ENCODE results near the gene KDM4C. TPM values are rescaled to one million over a fixed set of nuclear protein-coding genes. Genes with fewer than 3 reads are reported as not detected.

KDM4C gene
- total RNA-seq, 1 experiment from 2014 or later = 4.8 TPM

DNA sequence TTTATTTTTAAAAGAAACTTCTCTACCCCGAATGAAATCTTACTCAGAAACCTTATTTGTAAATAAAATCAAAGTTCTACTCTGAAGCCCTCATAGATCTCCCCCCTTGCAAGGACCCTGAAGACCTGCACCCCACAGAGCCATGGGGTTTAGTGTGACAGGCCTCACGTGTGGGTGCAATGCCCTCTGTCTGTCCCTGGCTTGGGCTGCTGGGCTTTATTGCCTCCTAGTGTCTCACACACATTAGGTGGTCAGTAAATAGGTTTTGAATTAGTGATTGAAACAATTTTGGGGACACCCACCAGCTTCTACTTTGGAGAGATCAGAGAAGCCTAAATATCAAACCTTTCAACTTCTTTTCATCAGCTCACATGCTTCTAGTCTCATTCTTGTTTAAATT, 403.7 kb downstream of the KDM4C start:
- Histone ChIP-seq H3K27me3 (replicated peaks; ENCODE audit: insufficient read depth, low read depth, low read length, poor library complexity) (no peaks in the 10 kb centered on the region), H3K27ac (ENCODE audit: low read depth, low read length, poor library complexity, severe bottlenecking) (no peak overlapping the region), H3K36me3 (ENCODE audit: insufficient read depth, low read length, poor library complexity, severe bottlenecking) (no peaks in the 10 kb centered on the region), H3K4me3 (ENCODE audit: low read depth, low read length, poor library complexity, severe bottlenecking) (no peak overlapping the region), H3K4me1 (ENCODE audit: insufficient read depth, low read length, poor library complexity, severe bottlenecking) (no peaks in the 10 kb centered on the region), H3K9me3 (ENCODE audit: low read depth, low read length, poor library complexity, severe bottlenecking) (no peaks in the 10 kb centered on the region)
- no peak for DNase-seq (ENCODE audit: low spot score)
- intact Hi-C loops (cut with micrococcal nuclease; ENCODE audit: unreplicated experiment) = no loop called here
- TF ChIP-seq EZH2 (IDR thresholded peaks at IDR 0.05; ENCODE audit: borderline replicate concordance, low read depth, low read length, poor library complexity, severe bottlenecking) = no peak
- TF ChIP-seq CTCF (conservative IDR thresholded peaks at IDR 0.05; ENCODE audit: low read depth, low read length) = no peak
- no TSS peak for BruUV-seq (replicated peaks)
- ChIA-PET CTCF (no interaction called here), POLR2A (ENCODE audit: low non-redundant PET) (no interaction called here)

- no peak for TF ChIP-seq EZH2 (IDR thresholded peaks at IDR 0.05; ENCODE audit: borderline replicate concordance, low read depth, low read length, poor library complexity, severe bottlenecking)
- TF ChIP-seq CTCF (conservative IDR thresholded peaks at IDR 0.05; ENCODE audit: low read depth, low read length) = no peak
- no peaks in the 10 kb centered on the region for H3K4me1 ChIP-seq (ENCODE audit: insufficient read depth, low read length, poor library complexity, severe bottlenecking)
- no peaks in the 10 kb centered on the region for H3K9me3 ChIP-seq (ENCODE audit: low read depth, low read length, poor library complexity, severe bottlenecking)
- H3K27me3 ChIP-seq (replicated peaks; ENCODE audit: insufficient read depth, low read depth, low read length, poor library complexity) = no peaks in the 10 kb centered on the region
- no peaks in the 10 kb centered on the region for H3K36me3 ChIP-seq (ENCODE audit: insufficient read depth, low read length, poor library complexity, severe bottlenecking)
- BruUV-seq (replicated peaks) = no TSS peak
- H3K27ac ChIP-seq (ENCODE audit: low read depth, low read length, poor library complexity, severe bottlenecking) = no peak overlapping the region
- CTCF ChIA-PET = no interaction called here
- H3K4me3 ChIP-seq (ENCODE audit: low read depth, low read length, poor library complexity, severe bottlenecking) = no peak overlapping the region
- DNase-seq (ENCODE audit: low spot score) = no peak
- intact Hi-C loops (cut with micrococcal nuclease; ENCODE audit: unreplicated experiment) = no loop called here
- POLR2A ChIA-PET (ENCODE audit: low non-redundant PET) = no interaction called here
Measured at GRCh38 chr9:7163932-7164331, 406.2 kb downstream of the KDM4C start.

DNA sequence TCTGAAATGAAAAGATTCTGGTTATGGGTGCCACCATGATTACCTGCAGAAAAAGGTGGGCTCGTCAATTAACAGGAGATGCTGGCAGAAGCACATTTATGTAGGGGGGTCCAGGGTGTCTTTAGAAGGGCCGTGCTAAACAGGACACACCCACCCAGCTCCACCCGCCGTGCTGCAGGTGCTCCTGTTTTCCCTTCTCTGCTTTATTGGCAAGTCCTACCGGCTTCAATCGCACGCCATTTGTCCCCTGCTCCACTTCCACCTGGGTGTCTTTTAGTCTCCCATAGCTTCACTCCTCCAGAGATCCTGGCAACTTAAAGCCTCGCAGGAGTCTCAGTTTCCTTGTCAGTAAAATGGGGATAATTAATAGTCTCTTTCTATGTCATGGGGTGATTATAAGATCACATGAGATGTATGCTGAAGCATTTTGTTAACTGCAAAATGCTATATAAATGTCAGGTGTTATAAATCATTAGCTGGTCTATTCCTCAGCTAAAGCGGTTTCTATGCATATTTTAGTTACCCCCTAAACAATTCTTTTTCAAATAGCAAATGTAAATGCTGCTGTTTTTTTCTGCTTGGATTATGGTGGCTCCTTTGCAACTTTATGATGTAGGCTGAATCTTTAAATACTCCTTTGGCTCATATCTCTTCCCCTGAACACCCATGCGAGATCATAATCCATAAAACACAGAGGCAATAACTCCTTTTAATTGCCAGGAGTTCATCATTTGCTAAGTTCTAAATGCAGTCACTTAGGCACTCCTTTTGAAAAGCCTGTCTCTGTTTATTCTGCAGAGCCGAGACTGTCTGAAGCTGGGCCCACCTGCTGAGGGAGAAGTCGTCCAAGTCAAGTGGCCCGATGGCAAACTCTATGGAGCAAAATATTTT, 406.9 kb downstream of the KDM4C start:
- TF ChIP-seq CTCF (conservative IDR thresholded peaks at IDR 0.05; ENCODE audit: low read depth, low read length) (no peak), EZH2 (IDR thresholded peaks at IDR 0.05; ENCODE audit: borderline replicate concordance, low read depth, low read length, poor library complexity, severe bottlenecking) (no peak)
- Histone ChIP-seq H3K4me3 (ENCODE audit: low read depth, low read length, poor library complexity, severe bottlenecking) (no peak overlapping the region), H3K27me3 (replicated peaks; ENCODE audit: insufficient read depth, low read depth, low read length, poor library complexity) (no peaks in the 10 kb centered on the region), H3K9me3 (ENCODE audit: low read depth, low read length, poor library complexity, severe bottlenecking) (no peaks in the 10 kb centered on the region), H3K27ac (ENCODE audit: low read depth, low read length, poor library complexity, severe bottlenecking) (no peak overlapping the region), H3K4me1 (ENCODE audit: insufficient read depth, low read length, poor library complexity, severe bottlenecking) (no peaks in the 10 kb centered on the region), H3K36me3 (ENCODE audit: insufficient read depth, low read length, poor library complexity, severe bottlenecking) (no peaks in the 10 kb centered on the region)
- POLR2A ChIA-PET (ENCODE audit: low non-redundant PET) = no interaction called here
- intact Hi-C loops (cut with micrococcal nuclease; ENCODE audit: unreplicated experiment) = no loop called here
- no TSS peak for BruUV-seq (replicated peaks)
- CTCF ChIA-PET = no interaction called here
- DNase-seq (ENCODE audit: low spot score) = no peak
